Measurements from ENCODE around the gene DIRAS3.

DNA sequence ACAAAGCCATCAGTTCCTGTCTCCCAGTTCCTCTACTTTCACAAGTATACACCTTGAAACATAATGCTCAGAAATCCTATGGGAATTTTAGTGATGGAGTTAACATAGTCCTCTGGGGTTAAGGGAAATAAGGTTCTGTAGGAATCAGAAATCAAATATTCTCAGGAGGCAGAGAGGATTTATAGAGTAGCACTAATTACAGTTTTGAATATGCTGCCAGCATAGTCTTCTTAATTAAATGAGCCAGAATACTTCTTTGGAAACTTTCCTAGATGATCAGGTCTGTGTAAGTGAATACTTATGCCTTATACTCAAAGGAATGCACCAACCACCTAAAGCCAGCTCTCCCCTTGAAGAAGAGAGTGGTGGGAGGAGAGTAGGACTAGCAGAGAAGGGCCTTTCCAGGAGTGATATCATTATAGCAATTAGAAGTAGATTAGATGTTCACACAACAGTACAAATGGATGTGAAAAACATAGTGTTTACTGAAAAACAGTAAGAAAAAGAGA lies 31.4 kb upstream of the DIRAS3 start:
- TF ChIP-seq, protein P1, sequence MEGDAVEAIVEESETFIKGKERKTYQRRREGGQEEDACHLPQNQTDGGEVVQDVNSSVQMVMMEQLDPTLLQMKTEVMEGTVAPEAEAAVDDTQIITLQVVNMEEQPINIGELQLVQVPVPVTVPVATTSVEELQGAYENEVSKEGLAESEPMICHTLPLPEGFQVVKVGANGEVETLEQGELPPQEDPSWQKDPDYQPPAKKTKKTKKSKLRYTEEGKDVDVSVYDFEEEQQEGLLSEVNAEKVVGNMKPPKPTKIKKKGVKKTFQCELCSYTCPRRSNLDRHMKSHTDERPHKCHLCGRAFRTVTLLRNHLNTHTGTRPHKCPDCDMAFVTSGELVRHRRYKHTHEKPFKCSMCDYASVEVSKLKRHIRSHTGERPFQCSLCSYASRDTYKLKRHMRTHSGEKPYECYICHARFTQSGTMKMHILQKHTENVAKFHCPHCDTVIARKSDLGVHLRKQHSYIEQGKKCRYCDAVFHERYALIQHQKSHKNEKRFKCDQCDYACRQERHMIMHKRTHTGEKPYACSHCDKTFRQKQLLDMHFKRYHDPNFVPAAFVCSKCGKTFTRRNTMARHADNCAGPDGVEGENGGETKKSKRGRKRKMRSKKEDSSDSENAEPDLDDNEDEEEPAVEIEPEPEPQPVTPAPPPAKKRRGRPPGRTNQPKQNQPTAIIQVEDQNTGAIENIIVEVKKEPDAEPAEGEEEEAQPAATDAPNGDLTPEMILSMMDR (IDR thresholded peaks at IDR 0.05; ENCODE audit: low read depth, low read length): no peak
- TF ChIP-seq EZH2phosphoT487 (IDR thresholded peaks at IDR 0.05; ENCODE audit: low read depth): no peak
